Activated CD4-positive, alpha-beta T cell treated with anti-CD3 and anti-CD28 coated beads for 36 hours (primary cell): ENCODE data around the gene PRMT3. TPM values are rescaled to one million over a fixed set of nuclear protein-coding genes. Genes with fewer than 3 reads are reported as not detected.
"Not testable (repeated sequence)": the region's sequence is repeated elsewhere in the genome, so short reads cannot be mapped to it uniquely, and the experiment has no call there.

ENCODE experiments used
- ATAC-seq: fragments of 200-7000 bp; cut with Tn5 transposase; one replicate; pipeline ENCODE4 v1.10.0; 2021; ENCODE audit warnings: mild to moderate bottlenecking, moderate library complexity
- CTCF ChIA-PET: fragments of 350-600 bp; sonication (Branson Sonifier 250); formaldehyde crosslinking; loops from one replicate; lab custom pipeline; 2021; ENCODE audit warnings: antibody characterized with exemption; lab: Charles Lee
- POLR2A ChIA-PET: fragments of 350-600 bp; sonication (Branson Sonifier 250); formaldehyde crosslinking; loops from one replicate; lab custom pipeline; 2021; ENCODE audit warnings: antibody characterized with exemption, inconsistent platforms; lab: Charles Lee
- DNase-seq: peaks from one replicate; pipeline ENCODE4 v3.0.0-alpha.2; 2020
- H3K27ac Mint-ChIP-seq: one replicate; pipeline ENCODE4 v1.8.0; 2021; ENCODE audit warnings: mixed read lengths
- H3K27me3 Mint-ChIP-seq: one replicate; pipeline ENCODE4 v1.8.0; 2021; ENCODE audit warnings: mixed read lengths
- H3K36me3 Mint-ChIP-seq: one replicate; pipeline ENCODE4 v1.8.0; 2021; ENCODE audit warnings: low read depth, mixed read lengths
- H3K4me1 Mint-ChIP-seq: one replicate; pipeline ENCODE4 v1.8.0; 2021; ENCODE audit warnings: mixed read lengths
- H3K4me3 Mint-ChIP-seq: one replicate; pipeline ENCODE4 v1.8.0; 2021; ENCODE audit warnings: mild to moderate bottlenecking, moderate library complexity, mixed read lengths
- H3K9me3 Mint-ChIP-seq: one replicate; pipeline ENCODE4 v1.8.0; 2021; ENCODE audit warnings: low read depth, mixed read lengths
- intact Hi-C, 2 experiments: fragments of 100-400 bp; cut with DNase I in 1 of 2; cut with micrococcal nuclease in 1 of 2; formaldehyde crosslinking; loops; one replicate each; pipeline versions ENCODE4 v1.14.2 to v1.15.1; 2022 to 2024; cut with DNase I, micrococcal nuclease
- total RNA-seq, 2 experiments: library from RNA; stranded (reverse); gene quantifications; one replicate each; pipeline ENCODE4 v1.2.3, GENCODE V29; 2021

Gene PRMT3
- total RNA-seq, 2 experiments from 2014 or later = 36.5 to 39.0 TPM

GRCh38 chr11:20522536-20522935, 135.0 kb downstream of the PRMT3 start:
- no peak for DNase-seq
- Mint-ChIP-seq H3K4me3 (no peak overlapping the region), H3K9me3 (no peaks in the 10 kb centered on the region), H3K27me3 (peaks cover 10% of the 10 kb centered on the region), H3K4me1 (no peaks in the 10 kb centered on the region), H3K27ac (no peak overlapping the region), H3K36me3 (no peaks in the 10 kb centered on the region)
- CTCF ChIA-PET = no interaction called here
- ATAC-seq = no peak
- POLR2A ChIA-PET = no interaction called here
- intact Hi-C loops = no loop called here

- Mint-ChIP-seq H3K36me3 (no peaks in the 10 kb centered on the region), H3K27ac (no peak overlapping the region), H3K27me3 (peaks cover 7% of the 10 kb centered on the region), H3K9me3 (no peaks in the 10 kb centered on the region), H3K4me1 (no peaks in the 10 kb centered on the region), H3K4me3 (no peak overlapping the region)
- intact Hi-C loops = no loop called here
- CTCF ChIA-PET = no interaction called here
- POLR2A ChIA-PET = no interaction called here
- ATAC-seq = no peak
- DNase-seq = no peak
These were observed 142.2 kb downstream of the PRMT3 start for GRCh38 chr11:20529757-20530156.

- intact Hi-C loops = no loop called here
- peaks cover 14% of the 10 kb centered on the region for H3K27me3 Mint-ChIP-seq
- ATAC-seq (no peak), DNase-seq (no peak)
- CTCF ChIA-PET = interaction anchor here (0.6 to 0.7 kb wide), 3 partner anchors 60 to 460 kb away, joined by 3 read pairs; no protein-coding TSS in a partner anchor
- no peaks in the 10 kb centered on the region for H3K4me1 Mint-ChIP-seq
- POLR2A ChIA-PET = no interaction called here
- H3K9me3 Mint-ChIP-seq = no peaks in the 10 kb centered on the region
- no peak overlapping the region for H3K4me3 Mint-ChIP-seq
- no peaks in the 10 kb centered on the region for H3K36me3 Mint-ChIP-seq
- H3K27ac Mint-ChIP-seq = no peak overlapping the region
These were observed 143.6 kb downstream of the PRMT3 start for GRCh38 chr11:20530942-20531703.

GRCh38 chr11:20535271-20535881, 147.9 kb downstream of the PRMT3 start:
- CTCF ChIA-PET = interaction anchor here (0.6 kb wide), 1 partner anchor 404 kb away, joined by 3 read pairs; no protein-coding TSS in a partner anchor
- intact Hi-C loops = no loop called here
- peaks cover 21% of the 10 kb centered on the region for H3K27me3 Mint-ChIP-seq
- H3K27ac Mint-ChIP-seq = no peak overlapping the region
- ATAC-seq (no peak), DNase-seq (no peak)
- no peaks in the 10 kb centered on the region for H3K4me1 Mint-ChIP-seq
- peaks cover 10% of the 10 kb centered on the region for H3K9me3 Mint-ChIP-seq
- H3K4me3 Mint-ChIP-seq = no peak overlapping the region
- H3K36me3 Mint-ChIP-seq = no peaks in the 10 kb centered on the region
- POLR2A ChIA-PET = no interaction called here

- DNase-seq (no peak), ATAC-seq (no peak)
- Mint-ChIP-seq H3K9me3 (peaks cover 10% of the 10 kb centered on the region), H3K36me3 (no peaks in the 10 kb centered on the region), H3K4me1 (no peaks in the 10 kb centered on the region), H3K27me3 (peaks cover 22% of the 10 kb centered on the region), H3K27ac (no peak overlapping the region), H3K4me3 (no peak overlapping the region)
- POLR2A ChIA-PET = no interaction called here
- intact Hi-C loops = no loop called here
- CTCF ChIA-PET = no interaction called here
These were observed 148.8 kb downstream of the PRMT3 start for GRCh38 chr11:20536365-20536764.

GRCh38 chr11:20536784-20537183, 149.3 kb downstream of the PRMT3 start:
- DNase-seq = no peak
- ATAC-seq = no peak
- ChIA-PET CTCF (no interaction called here), POLR2A (no interaction called here)
- intact Hi-C loops = no loop called here
- no peak overlapping the region for H3K4me3 Mint-ChIP-seq
- no peaks in the 10 kb centered on the region for H3K4me1 Mint-ChIP-seq
- H3K27me3 Mint-ChIP-seq = peaks cover 24% of the 10 kb centered on the region
- H3K9me3 Mint-ChIP-seq = peaks cover 10% of the 10 kb centered on the region
- no peaks in the 10 kb centered on the region for H3K36me3 Mint-ChIP-seq
- H3K27ac Mint-ChIP-seq = no peak overlapping the region

GRCh38 chr11:20541503-20541902, 154.0 kb downstream of the PRMT3 start:
- POLR2A ChIA-PET = no interaction called here
- no peak overlapping the region for H3K27ac Mint-ChIP-seq
- intact Hi-C loops = no loop called here
- H3K27me3 Mint-ChIP-seq = peaks cover 9% of the 10 kb centered on the region
- no peaks in the 10 kb centered on the region for H3K36me3 Mint-ChIP-seq
- DNase-seq (no peak), ATAC-seq (no peak)
- H3K4me3 Mint-ChIP-seq = no peak overlapping the region
- CTCF ChIA-PET = interaction anchor here (0.9 kb wide), 1 partner anchor 29 kb away, joined by 3 read pairs; no protein-coding TSS in a partner anchor
- peaks cover 10% of the 10 kb centered on the region for H3K9me3 Mint-ChIP-seq
- no peaks in the 10 kb centered on the region for H3K4me1 Mint-ChIP-seq

GRCh38 chr11:20544603-20545237, 157.2 kb downstream of the PRMT3 start:
- Mint-ChIP-seq H3K27me3 (peaks cover 2% of the 10 kb centered on the region), H3K4me1 (no peaks in the 10 kb centered on the region), H3K9me3 (no peaks in the 10 kb centered on the region), H3K27ac (no peak overlapping the region), H3K36me3 (no peaks in the 10 kb centered on the region), H3K4me3 (no peak overlapping the region)
- DNase-seq (no peak), ATAC-seq (no peak)
- intact Hi-C loops = no loop called here
- ChIA-PET POLR2A (no interaction called here), CTCF (no interaction called here)

- H3K4me3 Mint-ChIP-seq = no peak overlapping the region
- CTCF ChIA-PET = no interaction called here
- POLR2A ChIA-PET = no interaction called here
- intact Hi-C loops = no loop called here
- no peaks in the 10 kb centered on the region for H3K4me1 Mint-ChIP-seq
- H3K27ac Mint-ChIP-seq = no peak overlapping the region
- H3K9me3 Mint-ChIP-seq = no peaks in the 10 kb centered on the region
- H3K27me3 Mint-ChIP-seq = peaks cover 9% of the 10 kb centered on the region
- DNase-seq = no peak
- H3K36me3 Mint-ChIP-seq = no peaks in the 10 kb centered on the region
- no peak for ATAC-seq
These were observed 159.9 kb downstream of the PRMT3 start for GRCh38 chr11:20547411-20547810.

- H3K27ac Mint-ChIP-seq = no peak overlapping the region
- intact Hi-C loops = no loop called here
- CTCF ChIA-PET = no interaction called here
- no peak overlapping the region for H3K4me3 Mint-ChIP-seq
- H3K9me3 Mint-ChIP-seq = no peaks in the 10 kb centered on the region
- H3K36me3 Mint-ChIP-seq = no peaks in the 10 kb centered on the region
- POLR2A ChIA-PET = no interaction called here
- no peak for DNase-seq
- peaks cover 11% of the 10 kb centered on the region for H3K27me3 Mint-ChIP-seq
- ATAC-seq = no peak
- no peaks in the 10 kb centered on the region for H3K4me1 Mint-ChIP-seq
These were observed 163.6 kb downstream of the PRMT3 start for GRCh38 chr11:20551096-20551495.

GRCh38 chr11:20555783-20556182, 168.3 kb downstream of the PRMT3 start:
- H3K4me1 Mint-ChIP-seq = no peaks in the 10 kb centered on the region
- H3K27ac Mint-ChIP-seq = no peak overlapping the region
- ATAC-seq = no peak
- H3K27me3 Mint-ChIP-seq = peaks cover 10% of the 10 kb centered on the region
- no peaks in the 10 kb centered on the region for H3K9me3 Mint-ChIP-seq
- no peak overlapping the region for H3K4me3 Mint-ChIP-seq
- POLR2A ChIA-PET = no interaction called here
- no peaks in the 10 kb centered on the region for H3K36me3 Mint-ChIP-seq
- no peak for DNase-seq
- CTCF ChIA-PET = no interaction called here
- intact Hi-C loops = no loop called here

- DNase-seq, CTCF ChIA-PET, H3K27me3 Mint-ChIP-seq, H3K4me3 Mint-ChIP-seq, ATAC-seq, POLR2A ChIA-PET, H3K4me1 Mint-ChIP-seq, H3K27ac Mint-ChIP-seq, H3K9me3 Mint-ChIP-seq, intact Hi-C loops, H3K36me3 Mint-ChIP-seq: not testable (repeated sequence)
These were observed 168.9 kb downstream of the PRMT3 start for GRCh38 chr11:20556396-20556795.
